ENCODE results near the gene TRPV3.
"Not testable (repeated sequence)": the region's sequence is repeated elsewhere in the genome, so short reads cannot be mapped to it uniquely, and the experiment has no call there.

Gene TRPV3

GRCh38 chr17:3545151-3545550 lies 12.5 kb downstream of the TRPV3 start:
- DNase-seq: no peak

- DNase-seq: no peak
Observed at GRCh38 chr17:3544365-3544764, 13.2 kb downstream of the TRPV3 start.

- no peak for DNase-seq
Observed at GRCh38 chr17:3543453-3543852, 14.2 kb downstream of the TRPV3 start.

GRCh38 chr17:3542410-3543088 lies 15.1 kb downstream of the TRPV3 start:
- DNase-seq: no peak

GRCh38 chr17:3539881-3540540 lies 17.6 kb downstream of the TRPV3 start:
- no peak for DNase-seq

GRCh38 chr17:3536716-3537115 lies 20.9 kb downstream of the TRPV3 start:
- no peak for DNase-seq

- DNase-seq: peak; percentile 69
Observed at GRCh38 chr17:3535253-3535995, 22.2 kb downstream of the TRPV3 start.

GRCh38 chr17:3534881-3535252 lies 22.7 kb downstream of the TRPV3 start:
- DNase-seq: no peak

- no peak for DNase-seq
Observed at GRCh38 chr17:3533752-3534151, 23.9 kb downstream of the TRPV3 start.

- no peak for DNase-seq
Observed at GRCh38 chr17:3532859-3533142, 24.8 kb downstream of the TRPV3 start.

GRCh38 chr17:3532106-3532858 lies 25.3 kb downstream of the TRPV3 start:
- DNase-seq: no peak

- DNase-seq: no peak
Observed at GRCh38 chr17:3531266-3532101, 26.1 kb downstream of the TRPV3 start.

- no peak for DNase-seq
Observed at GRCh38 chr17:3529817-3530741, 27.5 kb downstream of the TRPV3 start.

GRCh38 chr17:3528880-3529511 lies 28.6 kb downstream of the TRPV3 start:
- no peak for DNase-seq

- DNase-seq: no peak
Observed at GRCh38 chr17:3528403-3528851, 29.2 kb downstream of the TRPV3 start.

GRCh38 chr17:3527896-3528295 lies 29.7 kb downstream of the TRPV3 start:
- no peak for DNase-seq

- no peak for DNase-seq
Observed at GRCh38 chr17:3527468-3527867, 30.1 kb downstream of the TRPV3 start.

GRCh38 chr17:3526971-3527370 lies 30.6 kb downstream of the TRPV3 start:
- DNase-seq: no peak

- DNase-seq: no peak
Observed at GRCh38 chr17:3526491-3526890, 31.1 kb downstream of the TRPV3 start.

- no peak for DNase-seq
Observed at GRCh38 chr17:3524024-3524423, 33.6 kb downstream of the TRPV3 start.

- not testable (repeated sequence) for DNase-seq
Observed at GRCh38 chr17:3519472-3519871, 38.1 kb downstream of the TRPV3 start.

Data from activated naive CD4-positive, alpha-beta T cell treated with anti-CD3 and anti-CD28 coated beads, Interleukin-2, amount 50 U/mL, for 16 hours (primary cell).